Lower leg skin (tissue), 3 donors: ENCODE results near the gene PRR33.

Experiments used
- POLR2A ChIP-seq, 2 donors: fragments of 450-650 bp; IDR thresholded peaks; one replicate each; pipeline ENCODE4 v1.6.1; 2016 to 2017; ENCODE audit warnings: antibody characterized with exemption in 2 of 2, mild to moderate bottlenecking in 1 of 2, moderate library complexity in 1 of 2
- TF ChIP-seq, protein P1 (sequence below), 3 donors: fragments of 450-650 bp; IDR thresholded peaks; one replicate each; pipeline ENCODE4 v1.5.1; 2016; ENCODE audit warnings: antibody characterized with exemption in 3 of 3, mild to moderate bottlenecking in 3 of 3, moderate library complexity in 2 of 3

GRCh38 chr11:1906181-1906580 is 14.5 kb upstream of the PRR33 start:
- TF ChIP-seq, protein P1, sequence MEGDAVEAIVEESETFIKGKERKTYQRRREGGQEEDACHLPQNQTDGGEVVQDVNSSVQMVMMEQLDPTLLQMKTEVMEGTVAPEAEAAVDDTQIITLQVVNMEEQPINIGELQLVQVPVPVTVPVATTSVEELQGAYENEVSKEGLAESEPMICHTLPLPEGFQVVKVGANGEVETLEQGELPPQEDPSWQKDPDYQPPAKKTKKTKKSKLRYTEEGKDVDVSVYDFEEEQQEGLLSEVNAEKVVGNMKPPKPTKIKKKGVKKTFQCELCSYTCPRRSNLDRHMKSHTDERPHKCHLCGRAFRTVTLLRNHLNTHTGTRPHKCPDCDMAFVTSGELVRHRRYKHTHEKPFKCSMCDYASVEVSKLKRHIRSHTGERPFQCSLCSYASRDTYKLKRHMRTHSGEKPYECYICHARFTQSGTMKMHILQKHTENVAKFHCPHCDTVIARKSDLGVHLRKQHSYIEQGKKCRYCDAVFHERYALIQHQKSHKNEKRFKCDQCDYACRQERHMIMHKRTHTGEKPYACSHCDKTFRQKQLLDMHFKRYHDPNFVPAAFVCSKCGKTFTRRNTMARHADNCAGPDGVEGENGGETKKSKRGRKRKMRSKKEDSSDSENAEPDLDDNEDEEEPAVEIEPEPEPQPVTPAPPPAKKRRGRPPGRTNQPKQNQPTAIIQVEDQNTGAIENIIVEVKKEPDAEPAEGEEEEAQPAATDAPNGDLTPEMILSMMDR (IDR thresholded peaks at IDR 0.05), result no peak
- no peak for TF ChIP-seq POLR2A (IDR thresholded peaks at IDR 0.05)
